Measurements from ENCODE around the gene ITPR3. TPM values are rescaled to one million over a fixed set of nuclear protein-coding genes. Genes with fewer than 3 reads are reported as not detected.

Gene ITPR3
- total and polyA plus RNA-seq, 4 donors, result 0.49 to 2.8 (median 0.71) TPM

GRCh38 chr6:33728438-33728837 lies 107.3 kb downstream of the ITPR3 start (continued):
- TF ChIP-seq ATF3 (IDR thresholded peaks at IDR 0.05) (no peak), FOXA1 (IDR thresholded peaks at IDR 0.05) (no peak)

GRCh38 chr6:33729059-33729458 lies 107.9 kb downstream of the ITPR3 start:
- no peak overlapping the region for H3K4me3 ChIP-seq (ENCODE audit: low read depth in 1 of 3, low read length in 3 of 3)
- peaks cover 0 to 4% (median 1%) of the 10 kb centered on the region in 4 donors for H3K4me1 ChIP-seq (ENCODE audit: control insufficient read depth in 4 of 4, insufficient read depth in 4 of 4, low read length in 3 of 4)
- H3K9me3 ChIP-seq (ENCODE audit: control insufficient read depth in 4 of 4, low read length in 3 of 4), result no peaks in the 10 kb centered on the region
- DNase-seq (ENCODE audit: low spot score), result no peak
- 90% methylated on average over 6 of the region's 6 CpGs for WGBS
- no peak overlapping the region for H3K9ac ChIP-seq (ENCODE audit: low read depth in 1 of 2, low read length in 2 of 2)
- TF ChIP-seq FOXA1 (IDR thresholded peaks at IDR 0.05), result no peak
- TF ChIP-seq ATF3 (IDR thresholded peaks at IDR 0.05), result no peak
- no peak for TF ChIP-seq EGR1 (IDR thresholded peaks at IDR 0.05; ENCODE audit: low read depth in 2 of 2)
- no peak for TF ChIP-seq RAD21 (IDR thresholded peaks at IDR 0.05)
- no peak for TF ChIP-seq MAX (IDR thresholded peaks at IDR 0.05)
- TF ChIP-seq HNF4A (conservative IDR thresholded peaks at IDR 0.05), result no peak
- TF ChIP-seq JUND (IDR thresholded peaks at IDR 0.05), result no peak
- no peak for TF ChIP-seq HNF4G (IDR thresholded peaks at IDR 0.05)
- TF ChIP-seq TAF1 (conservative IDR thresholded peaks at IDR 0.05), result no peak
- TF ChIP-seq SP1 (IDR thresholded peaks at IDR 0.05), result no peak
- no peaks in the 10 kb centered on the region for H3K27me3 ChIP-seq (ENCODE audit: control insufficient read depth in 4 of 4, insufficient read depth in 4 of 4, low read length in 3 of 4)
- no peak overlapping the region for H3K27ac ChIP-seq (ENCODE audit: low read depth in 1 of 2, low read length in 2 of 2)
- no peaks in the 10 kb centered on the region for H3K36me3 ChIP-seq (ENCODE audit: control insufficient read depth in 4 of 4, insufficient read depth in 3 of 4, low read depth in 1 of 4, low read length in 3 of 4)

DNA sequence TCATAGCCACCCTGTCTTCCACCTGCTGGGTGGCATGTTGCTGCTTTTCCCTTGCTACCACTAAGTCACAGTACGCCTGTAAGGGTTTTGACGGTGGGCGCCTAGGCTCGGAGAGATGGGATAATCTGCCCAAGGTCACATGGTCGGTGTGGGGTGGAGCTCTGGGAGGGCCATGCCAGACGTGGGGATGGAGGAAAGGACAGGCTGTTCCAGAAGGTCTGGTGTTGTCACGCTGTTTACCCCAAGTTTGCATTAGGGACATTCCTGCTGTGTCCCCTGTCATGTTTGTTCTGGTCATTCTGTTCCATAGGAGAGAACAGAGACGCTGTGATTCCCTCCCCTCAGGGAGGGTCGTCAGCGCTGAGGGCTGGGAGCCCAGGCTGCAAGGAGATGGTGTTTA lies 109.5 kb downstream of the ITPR3 start:
- no peak for DNase-seq (ENCODE audit: low spot score)
- Histone ChIP-seq H3K27ac (ENCODE audit: low read depth in 1 of 2, low read length in 2 of 2) (no peak overlapping the region), H3K4me1 (ENCODE audit: control insufficient read depth in 4 of 4, insufficient read depth in 4 of 4, low read length in 3 of 4) (peaks cover 0 to 4% (median 1%) of the 10 kb centered on the region in 4 donors), H3K4me3 (ENCODE audit: low read depth in 1 of 3, low read length in 3 of 3) (no peak overlapping the region), H3K27me3 (ENCODE audit: control insufficient read depth in 4 of 4, insufficient read depth in 4 of 4, low read length in 3 of 4) (no peaks in the 10 kb centered on the region), H3K9me3 (ENCODE audit: control insufficient read depth in 4 of 4, low read length in 3 of 4) (no peaks in the 10 kb centered on the region), H3K9ac (ENCODE audit: low read depth in 1 of 2, low read length in 2 of 2) (no peak overlapping the region), H3K36me3 (ENCODE audit: control insufficient read depth in 4 of 4, insufficient read depth in 3 of 4, low read depth in 1 of 4, low read length in 3 of 4) (no peaks in the 10 kb centered on the region)
- 86% methylated on average over 10 of the region's 10 CpGs for WGBS
- TF ChIP-seq ZBTB33 (IDR thresholded peaks at IDR 0.05) (no peak), RXRA (IDR thresholded peaks at IDR 0.05) (no peak)
- TF ChIP-seq, protein P1, sequence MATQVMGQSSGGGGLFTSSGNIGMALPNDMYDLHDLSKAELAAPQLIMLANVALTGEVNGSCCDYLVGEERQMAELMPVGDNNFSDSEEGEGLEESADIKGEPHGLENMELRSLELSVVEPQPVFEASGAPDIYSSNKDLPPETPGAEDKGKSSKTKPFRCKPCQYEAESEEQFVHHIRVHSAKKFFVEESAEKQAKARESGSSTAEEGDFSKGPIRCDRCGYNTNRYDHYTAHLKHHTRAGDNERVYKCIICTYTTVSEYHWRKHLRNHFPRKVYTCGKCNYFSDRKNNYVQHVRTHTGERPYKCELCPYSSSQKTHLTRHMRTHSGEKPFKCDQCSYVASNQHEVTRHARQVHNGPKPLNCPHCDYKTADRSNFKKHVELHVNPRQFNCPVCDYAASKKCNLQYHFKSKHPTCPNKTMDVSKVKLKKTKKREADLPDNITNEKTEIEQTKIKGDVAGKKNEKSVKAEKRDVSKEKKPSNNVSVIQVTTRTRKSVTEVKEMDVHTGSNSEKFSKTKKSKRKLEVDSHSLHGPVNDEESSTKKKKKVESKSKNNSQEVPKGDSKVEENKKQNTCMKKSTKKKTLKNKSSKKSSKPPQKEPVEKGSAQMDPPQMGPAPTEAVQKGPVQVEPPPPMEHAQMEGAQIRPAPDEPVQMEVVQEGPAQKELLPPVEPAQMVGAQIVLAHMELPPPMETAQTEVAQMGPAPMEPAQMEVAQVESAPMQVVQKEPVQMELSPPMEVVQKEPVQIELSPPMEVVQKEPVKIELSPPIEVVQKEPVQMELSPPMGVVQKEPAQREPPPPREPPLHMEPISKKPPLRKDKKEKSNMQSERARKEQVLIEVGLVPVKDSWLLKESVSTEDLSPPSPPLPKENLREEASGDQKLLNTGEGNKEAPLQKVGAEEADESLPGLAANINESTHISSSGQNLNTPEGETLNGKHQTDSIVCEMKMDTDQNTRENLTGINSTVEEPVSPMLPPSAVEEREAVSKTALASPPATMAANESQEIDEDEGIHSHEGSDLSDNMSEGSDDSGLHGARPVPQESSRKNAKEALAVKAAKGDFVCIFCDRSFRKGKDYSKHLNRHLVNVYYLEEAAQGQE (IDR thresholded peaks at IDR 0.05), result no peak
